ENCODE measurements around the gene NLRP3.

GRCh38 chr1:247421074-247421473 is 5.1 kb downstream of the NLRP3 start:
- TF ChIP-seq CTCF (IDR thresholded peaks at IDR 0.05): no peak
- TF ChIP-seq EP300 (IDR thresholded peaks at IDR 0.05): no peak
- TF ChIP-seq POLR2A (IDR thresholded peaks at IDR 0.05): no peak
- TF ChIP-seq POLR2AphosphoS5 (IDR thresholded peaks at IDR 0.05): no peak

All from upper lobe of left lung (tissue), 4 donors.